Hepatocyte (in vitro differentiated cells): ENCODE results near the gene DMC1. TPM values are rescaled to one million over a fixed set of nuclear protein-coding genes. Genes with fewer than 3 reads are reported as not detected.

ENCODE experiments used
- DNase-seq: peaks from one replicate; pipeline ENCODE4 v3.0.0-alpha.2; 2016; ENCODE audit warnings: low spot score
- H2AFZ ChIP-seq: fragments of 200-600 bp; sonication (generic); 2 replicates; pipeline ENCODE4 v1.6.0; 2016; ENCODE audit warnings: antibody characterized with exemption, mild to moderate bottlenecking
- H3K27ac ChIP-seq: fragments of 200-600 bp; sonication (generic); 2 replicates; pipeline ENCODE4 v1.5.1; 2016; ENCODE audit warnings: mild to moderate bottlenecking
- H3K27me3 ChIP-seq: fragments of 200-600 bp; sonication (generic); 2 replicates; pipeline ENCODE4 v1.6.1; 2016
- H3K36me3 ChIP-seq: fragments of 200-600 bp; sonication (generic); replicated peaks from 2 replicates; pipeline ENCODE4 v1.5.1; 2016; ENCODE audit warnings: low read depth; ENCODE audit not compliant: insufficient read depth
- H3K4me1 ChIP-seq: fragments of 200-600 bp; sonication (generic); 2 replicates; pipeline ENCODE4 v1.5.1; 2016; ENCODE audit warnings: mild to moderate bottlenecking, moderate library complexity; ENCODE audit not compliant: insufficient read depth
- H3K4me2 ChIP-seq: fragments of 200-600 bp; sonication (generic); 2 replicates; pipeline ENCODE4 v1.6.0; 2016
- H3K4me3 ChIP-seq: fragments of 200-600 bp; sonication (generic); 2 replicates; pipeline ENCODE4 v1.5.1; 2016; ENCODE audit warnings: mild to moderate bottlenecking
- H3K79me2 ChIP-seq: fragments of 200-600 bp; sonication (generic); 2 replicates; pipeline ENCODE4 v1.6.0; 2017; ENCODE audit warnings: mild to moderate bottlenecking
- H3K9me2 ChIP-seq: fragments of 200-600 bp; sonication (generic); replicated peaks from 2 replicates; pipeline ENCODE4 v1.6.0; 2017; ENCODE audit warnings: mild to moderate bottlenecking; ENCODE audit not compliant: insufficient read depth
- H3K9me3 ChIP-seq: fragments of 200-600 bp; sonication (generic); 2 replicates; pipeline ENCODE4 v1.5.1; 2016; ENCODE audit warnings: low read depth, mild to moderate bottlenecking
- H4K20me1 ChIP-seq: fragments of 200-600 bp; sonication (generic); 2 replicates; pipeline ENCODE4 v1.6.0; 2016; ENCODE audit warnings: mild to moderate bottlenecking; ENCODE audit not compliant: insufficient read depth, poor library complexity, severe bottlenecking
- EZH2 ChIP-seq: fragments of 200-600 bp; sonication (generic); IDR thresholded peaks from 2 replicates; pipeline ENCODE4 v1.6.1; 2016; ENCODE audit warnings: antibody characterized with exemption, mild to moderate bottlenecking, borderline replicate concordance
- EZH2phosphoT487 ChIP-seq: fragments of 200-600 bp; sonication (generic); IDR thresholded peaks from one replicate; pipeline ENCODE4 v1.6.1; 2018; ENCODE audit warnings: antibody characterized with exemption, mild to moderate bottlenecking, low read depth, moderate library complexity; ENCODE audit not compliant: unreplicated experiment, severe bottlenecking
- WGBS: methylation state at CpG from one replicate; pipeline ENCODE4 v1.1.6; 2016; ENCODE audit warnings: low lambda C conversion rate; ENCODE audit errors: missing lambda C conversion rate; 5-methylcytosine and 5-hydroxymethylcytosine counted together
- polyA plus RNA-seq: library from polyadenylated mRNA; unstranded; fragments of >200 nt; fragmentation: Nextera tagmentation; extraction: Ambion mirVana; gene quantifications from 2 replicates; pipeline ENCODE4 v1.2.1, GENCODE V29; 2016
- total RNA-seq: library from RNA; depleted of rRNA; stranded (reverse); fragments of >200 nt; gene quantifications from 2 replicates; pipeline ENCODE4 v1.2.3, GENCODE V29; 2014
- TF ChIP-seq, protein P1 (sequence below): fragments of 200-600 bp; sonication (generic); IDR thresholded peaks from 2 replicates; pipeline ENCODE4 v1.5.1; 2016; ENCODE audit warnings: antibody characterized with exemption, mild to moderate bottlenecking; ENCODE audit not compliant: poor library complexity

Gene DMC1
- total and polyA plus RNA-seq, 2 experiments from 2014 or later: 0.74 to 0.80 TPM

DNA sequence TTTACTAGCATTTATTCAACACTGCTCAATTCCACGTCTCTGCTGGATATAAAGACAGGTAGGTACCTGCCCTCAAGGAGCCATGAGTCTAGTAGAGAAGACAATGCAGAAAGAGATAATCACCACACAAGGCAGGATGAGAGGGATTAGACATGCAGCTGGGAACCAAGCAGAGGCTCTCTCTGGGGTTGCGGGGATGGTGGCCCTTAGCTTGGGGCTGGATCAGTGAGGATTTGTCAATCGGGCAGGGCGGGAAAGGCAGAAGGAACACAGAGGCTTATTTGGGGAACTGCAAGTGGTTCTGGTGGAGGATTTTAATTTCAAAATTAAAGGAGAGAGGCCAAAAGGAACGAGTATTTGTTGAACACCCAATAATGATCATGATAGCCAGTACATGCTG lies 8.5 kb upstream of the DMC1 start:
- Histone ChIP-seq H3K4me3 (no peak overlapping the region), H3K9me3 (no peaks in the 10 kb centered on the region), H3K4me2 (no peak overlapping the region), H2AFZ (no peak overlapping the region), H3K36me3 (no peaks in the 10 kb centered on the region), H4K20me1 (no peaks in the 10 kb centered on the region), H3K27me3 (no peaks in the 10 kb centered on the region), H3K4me1 (no peaks in the 10 kb centered on the region), H3K27ac (no peak overlapping the region), H3K79me2 (no peaks in the 10 kb centered on the region), H3K9me2 (no peaks in the 10 kb centered on the region)
- TF ChIP-seq, protein P1, sequence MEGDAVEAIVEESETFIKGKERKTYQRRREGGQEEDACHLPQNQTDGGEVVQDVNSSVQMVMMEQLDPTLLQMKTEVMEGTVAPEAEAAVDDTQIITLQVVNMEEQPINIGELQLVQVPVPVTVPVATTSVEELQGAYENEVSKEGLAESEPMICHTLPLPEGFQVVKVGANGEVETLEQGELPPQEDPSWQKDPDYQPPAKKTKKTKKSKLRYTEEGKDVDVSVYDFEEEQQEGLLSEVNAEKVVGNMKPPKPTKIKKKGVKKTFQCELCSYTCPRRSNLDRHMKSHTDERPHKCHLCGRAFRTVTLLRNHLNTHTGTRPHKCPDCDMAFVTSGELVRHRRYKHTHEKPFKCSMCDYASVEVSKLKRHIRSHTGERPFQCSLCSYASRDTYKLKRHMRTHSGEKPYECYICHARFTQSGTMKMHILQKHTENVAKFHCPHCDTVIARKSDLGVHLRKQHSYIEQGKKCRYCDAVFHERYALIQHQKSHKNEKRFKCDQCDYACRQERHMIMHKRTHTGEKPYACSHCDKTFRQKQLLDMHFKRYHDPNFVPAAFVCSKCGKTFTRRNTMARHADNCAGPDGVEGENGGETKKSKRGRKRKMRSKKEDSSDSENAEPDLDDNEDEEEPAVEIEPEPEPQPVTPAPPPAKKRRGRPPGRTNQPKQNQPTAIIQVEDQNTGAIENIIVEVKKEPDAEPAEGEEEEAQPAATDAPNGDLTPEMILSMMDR: no peak
- no peak for TF ChIP-seq EZH2
- no peak for TF ChIP-seq EZH2phosphoT487
- DNase-seq: no peak
- 75% methylated on average over 5 of the region's 5 CpGs for WGBS

DNA sequence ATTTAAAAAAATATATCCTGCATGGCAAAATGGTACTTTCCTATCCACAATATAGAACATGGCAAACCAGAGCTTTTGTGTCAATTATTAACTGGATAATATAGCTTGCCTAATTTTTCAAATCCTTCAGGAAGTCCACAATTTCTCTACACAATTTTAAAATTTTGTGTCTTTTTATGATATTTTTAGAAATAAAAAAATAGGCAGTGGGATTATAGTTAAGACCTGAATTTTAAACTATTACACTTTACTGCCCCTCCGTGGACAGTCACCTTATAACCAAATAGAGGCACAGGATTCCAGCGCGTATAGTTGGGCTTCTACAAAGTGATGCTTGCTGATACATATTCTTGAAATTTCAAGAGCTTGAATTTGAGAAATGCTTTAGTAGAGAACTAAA lies 2.1 kb upstream of the DMC1 start:
- TF ChIP-seq, protein P1: peak; percentile 68
- TF ChIP-seq EZH2phosphoT487: no peak
- TF ChIP-seq EZH2: no peak
- no peak overlapping the region for H3K4me2 ChIP-seq
- H3K27me3 ChIP-seq: no peaks in the 10 kb centered on the region
- peaks cover 6% of the 10 kb centered on the region for H3K79me2 ChIP-seq
- peaks cover 6% of the 10 kb centered on the region for H3K4me1 ChIP-seq
- H4K20me1 ChIP-seq: no peaks in the 10 kb centered on the region
- peak; percentile 73 for DNase-seq
- WGBS: 3% methylated on average over 3 of the region's 3 CpGs
- no peak overlapping the region for H3K4me3 ChIP-seq
- H3K9me2 ChIP-seq: no peaks in the 10 kb centered on the region
- no peak overlapping the region for H2AFZ ChIP-seq
- H3K9me3 ChIP-seq: no peaks in the 10 kb centered on the region
- no peaks in the 10 kb centered on the region for H3K36me3 ChIP-seq
- H3K27ac ChIP-seq: no peak overlapping the region

DNA sequence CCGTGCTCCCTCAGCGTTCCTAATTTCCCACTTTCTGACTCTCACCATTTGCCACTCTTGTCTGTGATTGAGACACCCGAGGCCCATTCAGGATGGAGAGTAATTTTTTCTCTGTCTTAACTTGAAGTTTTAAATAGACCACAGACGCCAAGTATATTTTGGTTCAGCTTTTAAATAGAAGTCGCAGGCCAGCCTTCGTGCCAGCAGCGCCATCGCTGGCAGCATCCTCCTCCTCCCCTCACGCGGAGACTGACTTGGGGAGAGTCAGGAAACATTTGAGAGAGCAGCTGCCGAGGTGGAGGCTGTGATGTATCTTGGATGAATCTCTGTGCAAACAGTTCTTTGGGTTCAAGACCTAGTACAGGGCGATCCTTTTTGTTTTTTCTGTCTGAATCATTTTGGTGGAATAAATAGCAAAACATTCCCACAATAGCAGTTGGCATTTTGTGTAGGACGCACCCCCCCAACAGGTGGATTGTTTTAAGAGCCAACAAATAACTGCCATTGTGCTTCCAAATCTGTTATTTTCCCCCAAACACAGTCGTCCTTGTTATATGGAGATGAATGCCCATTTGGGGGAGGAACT lies 889 bp upstream of the DMC1 start:
- DNase-seq: peak; percentile 54
- TF ChIP-seq, protein P1: peak; percentile 3
- no peak for TF ChIP-seq EZH2
- TF ChIP-seq EZH2phosphoT487: no peak

More for the DNA sequence above, 889 bp upstream of the DMC1 start:
- H3K4me3 ChIP-seq: peak overlapping the region; percentile 54
- H3K4me2 ChIP-seq: peak overlapping the region; percentile 80
- peak overlapping the region; percentile 79 for H2AFZ ChIP-seq
- H3K9me2 ChIP-seq: no peaks in the 10 kb centered on the region
- peaks cover 6% of the 10 kb centered on the region for H3K4me1 ChIP-seq
- no peaks in the 10 kb centered on the region for H3K9me3 ChIP-seq
- peaks cover 6% of the 10 kb centered on the region for H3K79me2 ChIP-seq
- peak overlapping the region; percentile 47 for H3K27ac ChIP-seq
- H3K36me3 ChIP-seq: no peaks in the 10 kb centered on the region
- H3K27me3 ChIP-seq: no peaks in the 10 kb centered on the region
- no peaks in the 10 kb centered on the region for H4K20me1 ChIP-seq
- WGBS: 6% methylated on average over 14 of the region's 14 CpGs
